Activated T-cell treated with anti-CD3 and anti-CD28 coated beads, Interleukin-2, amount 50 U/mL, for 48 hours (primary cell): ENCODE measurements around the gene TRIOBP.

Experiments
- DNase-seq, 2 experiments: peaks; one replicate each; pipeline ENCODE4 v3.0.0-alpha.2; 2020

The TRIOBP gene

DNA sequence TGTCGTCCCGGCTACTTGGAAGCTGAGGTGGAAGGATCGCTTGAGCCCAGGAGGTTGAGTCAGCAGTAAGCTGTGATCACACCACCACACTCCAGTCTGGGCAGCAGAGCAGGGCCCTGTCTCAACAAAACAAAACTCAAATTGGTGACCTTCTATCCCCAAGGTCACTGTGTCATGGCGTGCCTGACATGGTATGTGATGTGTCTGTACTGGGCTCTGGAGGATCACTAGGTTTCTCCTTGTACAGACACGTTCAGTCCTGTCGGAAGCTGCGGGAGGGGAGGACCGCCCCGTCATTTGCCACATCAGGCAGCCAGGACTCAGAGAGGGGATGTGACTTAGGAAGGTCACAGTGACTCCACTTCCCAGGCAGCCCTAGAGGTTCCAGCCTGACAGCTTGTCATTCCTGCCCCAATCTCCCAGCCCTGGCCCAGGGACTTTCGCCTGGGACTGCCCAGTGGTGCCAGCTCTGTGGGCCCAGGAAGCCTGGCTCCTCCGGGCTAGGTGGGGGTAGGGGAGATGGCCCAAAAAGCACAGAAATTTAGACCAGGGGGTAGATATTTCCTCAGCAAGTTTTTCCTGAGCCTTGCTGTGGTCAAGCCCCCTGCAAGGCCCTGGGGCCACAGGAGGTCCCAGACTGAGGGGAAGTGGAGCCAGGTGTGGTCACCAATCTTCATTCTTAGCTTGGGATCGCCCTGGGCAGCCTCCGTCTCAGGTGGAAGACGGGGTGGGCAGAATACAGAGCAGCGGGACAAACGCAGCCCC lies 53.2 kb downstream of the TRIOBP start:
- DNase-seq = no peak

GRCh38 chr22:37750596-37751162 lies 53.8 kb downstream of the TRIOBP start:
- no peak for DNase-seq

DNA sequence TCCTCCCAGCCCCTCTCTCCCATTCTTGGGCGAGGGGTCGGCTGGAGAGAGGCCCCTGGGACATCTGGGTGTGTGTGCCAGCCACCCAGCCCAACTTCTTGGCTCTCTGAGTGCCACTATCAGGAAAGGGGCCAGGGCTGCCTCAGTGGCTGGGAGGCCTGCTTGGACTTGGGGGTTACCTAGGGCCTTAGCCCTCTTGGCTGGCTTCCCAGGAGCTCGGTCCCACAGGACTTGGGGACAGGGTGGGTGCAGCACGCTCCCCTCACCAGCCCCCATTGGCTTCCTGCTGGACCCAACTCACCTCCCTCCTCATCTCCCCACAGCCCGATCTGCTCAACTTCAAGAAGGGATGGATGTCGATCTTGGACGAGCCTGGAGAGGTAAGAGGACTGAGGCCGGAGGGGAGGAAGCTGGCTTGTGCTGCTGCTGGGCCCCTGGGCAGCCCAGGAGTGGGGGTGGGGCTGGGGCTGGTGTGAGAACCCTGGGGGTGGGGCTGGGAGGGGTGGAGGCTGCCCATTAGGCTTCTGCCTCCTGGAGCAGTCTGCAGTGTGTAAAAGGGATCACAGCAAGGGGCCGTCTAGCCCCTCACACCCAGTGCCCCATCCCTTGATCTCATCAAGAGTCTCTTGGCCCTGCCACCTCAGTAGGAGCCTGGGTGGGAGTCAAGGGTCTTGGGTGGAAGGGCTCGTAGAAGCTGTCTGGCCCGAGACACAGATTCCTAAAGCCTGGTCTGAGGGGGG lies 54.8 kb downstream of the TRIOBP start:
- DNase-seq = no peak

- DNase-seq = no peak
Observed at GRCh38 chr22:37752189-37753087, 55.6 kb downstream of the TRIOBP start.

- no peak for DNase-seq
Observed at GRCh38 chr22:37753746-37754145, 56.9 kb downstream of the TRIOBP start.

GRCh38 chr22:37757663-37758062 lies 60.8 kb downstream of the TRIOBP start:
- DNase-seq = no peak

- no peak for DNase-seq
Observed at GRCh38 chr22:37758694-37759093, 61.8 kb downstream of the TRIOBP start.

GRCh38 chr22:37759281-37759680 lies 62.4 kb downstream of the TRIOBP start:
- DNase-seq = no peak

- DNase-seq = no peak
Observed at GRCh38 chr22:37760152-37760551, 63.3 kb downstream of the TRIOBP start.

DNA sequence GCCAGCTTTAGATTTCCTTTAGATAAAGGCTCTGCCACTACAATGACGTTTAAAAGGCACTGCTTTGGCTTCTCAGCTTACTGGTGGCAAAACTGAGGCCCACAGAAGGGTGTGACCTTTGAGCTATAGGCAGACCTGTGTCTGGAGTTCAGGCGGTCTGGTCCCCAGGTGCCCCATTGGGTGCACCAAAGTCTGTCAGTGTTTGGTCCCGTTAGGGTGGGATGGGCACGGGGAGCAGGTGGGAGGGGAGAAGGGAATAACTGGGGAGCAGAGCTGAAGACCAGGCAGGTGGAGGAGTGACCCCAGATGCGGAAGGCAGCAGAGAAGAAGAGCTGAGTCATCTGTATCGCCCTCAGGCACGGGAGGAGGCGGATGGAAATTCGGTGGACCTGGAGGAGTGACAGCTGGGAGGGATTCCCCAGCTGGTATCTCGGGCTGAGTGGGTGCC lies 65.6 kb downstream of the TRIOBP start:
- no peak for DNase-seq

DNA sequence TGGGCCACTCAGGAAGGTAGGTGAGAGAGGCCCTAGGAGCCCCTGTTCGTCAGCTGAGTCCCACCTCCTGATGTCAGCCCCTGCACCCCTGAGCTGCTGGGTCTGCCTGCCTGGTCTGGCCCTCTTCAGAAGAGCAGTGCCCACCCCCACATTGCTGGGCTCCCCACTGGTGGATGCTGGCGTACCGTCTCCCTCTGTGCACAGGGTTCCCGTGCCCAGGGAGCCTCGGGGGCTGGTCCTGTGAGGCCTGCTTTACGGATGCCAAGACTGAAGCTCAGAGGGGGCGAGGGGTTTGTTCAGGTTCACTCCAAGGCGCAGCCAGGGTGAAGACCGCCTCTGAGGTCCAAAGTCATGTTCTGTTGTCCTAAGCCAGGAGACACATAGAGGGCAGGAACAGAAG lies 66.2 kb downstream of the TRIOBP start:
- DNase-seq = no peak

GRCh38 chr22:37763652-37764051 lies 66.8 kb downstream of the TRIOBP start:
- no peak for DNase-seq

GRCh38 chr22:37764622-37765021 lies 67.8 kb downstream of the TRIOBP start:
- DNase-seq = no peak

- DNase-seq = no peak
Observed at GRCh38 chr22:37765498-37765897, 68.7 kb downstream of the TRIOBP start.

DNA sequence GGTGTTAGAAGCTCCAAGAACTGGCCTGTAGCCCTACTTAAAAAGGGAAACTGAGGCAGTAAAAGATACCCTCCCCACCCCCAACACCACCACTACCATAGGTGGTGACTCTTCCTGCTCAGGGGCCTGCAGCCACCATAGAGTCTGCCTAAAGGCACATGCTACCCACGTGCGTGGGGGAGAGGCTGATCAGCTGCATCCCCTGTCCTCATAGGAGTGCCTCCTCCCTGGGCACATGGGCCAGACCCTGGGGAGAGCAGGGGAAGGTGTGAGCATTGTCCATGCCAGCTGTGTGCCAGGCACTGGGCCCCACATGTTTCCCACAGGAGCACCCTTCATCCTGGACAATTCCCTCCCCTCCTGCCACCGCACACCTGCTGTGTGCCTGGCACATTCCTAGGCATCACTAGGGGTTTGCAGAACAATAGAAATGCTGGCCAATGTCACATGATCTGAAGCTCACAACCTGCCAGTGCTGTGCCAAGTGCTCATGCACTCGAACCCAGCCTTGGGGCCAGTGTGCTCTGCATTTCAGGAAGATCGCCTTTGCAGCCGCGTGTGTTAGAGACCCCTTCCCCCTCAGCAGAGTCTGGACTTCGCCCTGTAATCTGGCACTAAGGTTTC lies 69.2 kb downstream of the TRIOBP start:
- DNase-seq = no peak

DNA sequence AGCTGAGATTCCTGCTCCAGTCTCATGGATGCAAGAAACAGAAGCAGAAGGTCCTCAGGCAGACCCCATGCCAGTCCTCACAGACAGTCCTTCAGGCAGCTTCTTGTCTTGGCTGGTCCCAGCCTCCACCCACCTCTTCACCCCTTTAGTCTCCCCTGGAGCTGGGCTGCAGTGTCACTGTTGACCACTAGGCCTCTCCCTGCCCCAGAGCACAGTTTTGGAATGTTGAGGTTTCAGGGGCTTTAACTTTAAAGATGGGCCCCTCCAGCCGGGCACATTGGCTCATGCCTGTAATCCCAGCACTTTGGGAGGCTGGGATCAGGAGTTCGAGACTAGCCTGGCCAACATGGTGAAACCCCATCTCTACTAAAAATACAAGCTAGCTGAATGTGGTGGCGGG lies 71.4 kb downstream of the TRIOBP start:
- no peak for DNase-seq

DNA sequence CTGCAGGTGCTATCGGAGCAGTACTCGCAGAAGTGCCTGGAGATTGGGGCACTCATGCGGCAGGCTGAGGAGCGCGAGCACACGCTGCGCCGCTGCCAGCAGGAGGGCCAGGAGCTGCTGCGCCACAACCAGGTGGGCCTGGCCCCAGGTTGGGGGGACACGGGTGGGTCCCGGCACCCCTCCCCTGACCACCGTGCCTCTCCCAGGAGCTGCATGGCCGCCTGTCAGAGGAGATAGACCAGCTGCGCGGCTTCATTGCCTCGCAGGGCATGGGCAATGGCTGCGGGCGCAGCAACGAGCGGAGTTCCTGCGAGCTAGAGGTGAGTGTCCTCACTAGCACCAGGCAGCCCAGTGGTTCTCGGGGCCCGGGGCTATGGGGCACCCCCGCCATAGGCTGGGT lies 72.2 kb downstream of the TRIOBP start:
- no peak for DNase-seq

- DNase-seq = no peak
Observed at GRCh38 chr22:37771081-37771480, 74.2 kb downstream of the TRIOBP start.

- no peak for DNase-seq
Observed at GRCh38 chr22:37771702-37772427, 75.0 kb downstream of the TRIOBP start.

DNA sequence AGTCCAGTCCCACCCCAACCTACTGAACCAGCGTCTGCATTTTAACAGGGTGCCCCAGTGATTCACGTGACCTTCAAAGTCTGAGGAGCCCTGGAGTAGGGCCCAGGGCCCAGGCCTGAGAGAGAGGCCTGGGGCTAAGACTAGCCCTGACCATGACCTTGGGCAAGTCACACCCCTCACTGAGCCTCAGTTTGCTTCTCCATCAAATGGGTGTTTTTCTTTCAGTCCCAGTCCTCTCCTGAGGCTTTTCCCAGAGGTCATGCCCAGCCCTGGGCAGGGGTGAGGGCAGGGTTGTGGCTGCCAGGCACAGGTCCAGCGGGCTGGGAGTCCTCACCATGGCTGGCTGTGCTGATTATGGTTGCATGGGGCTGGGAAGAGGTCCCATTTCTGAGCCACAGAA lies 77.9 kb downstream of the TRIOBP start:
- DNase-seq = no peak

GRCh38 chr22:37775785-37776638 lies 79.2 kb downstream of the TRIOBP start:
- DNase-seq = no peak
